Fibroblast of lung (primary cell): Measurements from ENCODE around the gene ZNF69. TPM values are rescaled to one million over a fixed set of nuclear protein-coding genes. Genes with fewer than 3 reads are reported as not detected.
"Not testable (repeated sequence)": the region's sequence is repeated elsewhere in the genome, so short reads cannot be mapped to it uniquely, and the experiment has no call there.

Experiments
- DNase-seq, 2 donors: peaks; one replicate each; pipeline versions ENCODE4 v3.0.0 to v3.0.0-alpha.2; 2010; ENCODE audit warnings: low read depth in 2 of 2
- H2AFZ ChIP-seq: 2 replicates; pipeline ENCODE4 v1.5.1; 2012; ENCODE audit warnings: low read length, control low read depth, inconsistent platforms
- H3K27ac ChIP-seq: 2 replicates; pipeline ENCODE4 v1.5.1; 2011; ENCODE audit warnings: low read length, control low read depth; ENCODE audit not compliant: insufficient read depth
- H3K27me3 ChIP-seq: 2 replicates; pipeline ENCODE4 v1.5.1; 2011; ENCODE audit warnings: mild to moderate bottlenecking, low read length; ENCODE audit not compliant: control insufficient read depth, insufficient read depth
- H3K36me3 ChIP-seq: 2 replicates; pipeline ENCODE4 v1.5.1; 2011; ENCODE audit warnings: low read length; ENCODE audit not compliant: control insufficient read depth, insufficient read depth
- H3K4me1 ChIP-seq: 2 replicates; pipeline ENCODE4 v1.5.1; 2011; ENCODE audit warnings: low read length; ENCODE audit not compliant: control insufficient read depth, insufficient read depth; ENCODE audit errors: extremely low read depth
- H3K4me2 ChIP-seq: 2 replicates; pipeline ENCODE4 v1.5.1; 2011; ENCODE audit warnings: low read length, control low read depth; ENCODE audit not compliant: insufficient read depth; ENCODE audit errors: extremely low read depth
- H3K4me3 ChIP-seq, 4 experiments: fragments of 200-600 bp in 1 of 4; sonication (generic) in 1 of 4; replicated peaks in 1 of 4; 2 replicates each; pipeline ENCODE4 v1.5.1; 2011 to 2016; ENCODE audit warnings: low read length in 4 of 4, low read depth in 3 of 4, mild to moderate bottlenecking in 3 of 4, control low read depth in 2 of 4, inconsistent platforms in 1 of 4, mixed read lengths in 1 of 4; ENCODE audit not compliant: insufficient read depth in 1 of 4; ENCODE audit errors: control extremely low read depth in 1 of 4
- H3K79me2 ChIP-seq: 2 replicates; pipeline ENCODE4 v1.5.1; 2012; ENCODE audit warnings: mild to moderate bottlenecking, low read length, inconsistent platforms; ENCODE audit not compliant: control insufficient read depth, insufficient read depth
- H3K9ac ChIP-seq: 2 replicates; pipeline ENCODE4 v1.5.1; 2011; ENCODE audit warnings: mild to moderate bottlenecking, low read length, control low read depth; ENCODE audit not compliant: insufficient read depth
- H3K9me3 ChIP-seq: 2 replicates; pipeline ENCODE4 v1.5.1; 2012; ENCODE audit warnings: low read depth, low read length; ENCODE audit not compliant: control insufficient read depth, insufficient read depth
- H4K20me1 ChIP-seq: 2 replicates; pipeline ENCODE4 v1.5.1; 2011; ENCODE audit warnings: low read length; ENCODE audit not compliant: control insufficient read depth, insufficient read depth; ENCODE audit errors: extremely low read depth
- EZH2 ChIP-seq: IDR thresholded peaks from 2 replicates; pipeline ENCODE4 v1.5.1; 2012; ENCODE audit warnings: low read length, control low read depth, mild to moderate bottlenecking; ENCODE audit errors: missing control alignments
- polyA plus RNA-seq, 2 donors: library from polyadenylated mRNA; depleted of rRNA in 1 of 2; stranded (reverse) in 1 of 2; unstranded in 1 of 2; fragments of >200 nt; gene quantifications; 2 replicates each; pipeline ENCODE4 v1.2.1, GENCODE V29; 2011 to 2012; ENCODE audit warnings: missing spikeins in 1 of 2
- total RNA-seq: library from RNA; depleted of rRNA; stranded (reverse); fragments of >200 nt; gene quantifications from 2 replicates; pipeline ENCODE4 v1.2.1, GENCODE V29; 2014
- TF ChIP-seq, protein P1 (sequence below), 2 donors: IDR thresholded peaks in 1 of 2; conservative IDR thresholded peaks in 1 of 2; 1 replicate in 1 of 2; 2 replicates in 1 of 2; pipeline ENCODE4 v1.5.1; 2011 to 2012; ENCODE audit warnings: low read length in 2 of 2, control low read depth in 1 of 2, inconsistent platforms in 1 of 2, low read depth in 1 of 2, mild to moderate bottlenecking in 1 of 2

ZNF69 gene
- total and polyA plus RNA-seq, 2 donors (not counting 1 experiment from before 2014, with no cell fraction given): 1.7 to 7.1 TPM

DNA sequence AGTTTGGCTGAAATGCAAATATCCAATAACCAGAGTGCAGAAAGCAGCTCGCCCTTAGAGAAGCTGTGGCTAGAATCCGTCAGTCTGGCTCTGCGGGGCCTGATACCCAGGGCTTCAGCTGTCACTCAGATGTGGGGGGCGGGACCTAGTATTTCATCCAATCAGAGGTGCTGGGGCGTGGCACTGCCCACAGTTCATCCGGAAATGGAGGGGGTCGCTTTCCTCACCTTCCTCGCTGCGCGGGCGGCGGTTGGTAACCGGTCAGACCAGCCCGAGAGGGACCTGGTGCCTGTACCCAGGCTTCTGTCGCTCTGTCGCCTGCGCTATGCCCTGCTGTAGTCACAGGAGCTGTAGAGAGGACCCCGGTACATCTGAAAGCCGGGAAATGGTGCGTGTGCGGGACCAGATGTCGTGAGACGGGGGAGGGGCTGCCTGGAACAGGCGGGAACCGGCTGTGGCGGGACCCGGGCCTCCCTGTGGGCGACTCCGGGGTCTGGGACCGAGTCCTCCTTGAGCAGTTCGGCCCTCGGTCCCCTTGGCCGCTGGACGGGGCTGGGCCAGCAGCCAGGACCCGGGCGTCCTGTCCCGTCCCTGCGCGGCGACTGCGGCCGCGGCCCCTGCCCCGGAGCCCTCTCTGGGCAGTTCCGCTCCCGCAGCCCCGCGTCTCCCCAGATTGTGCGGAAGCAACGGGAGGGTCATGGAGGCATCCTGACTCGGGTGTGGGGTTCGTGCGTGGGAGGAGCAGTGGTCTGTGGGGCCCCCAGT, 37.5 kb downstream of the ZNF69 start, which contains the start of gene ZNF700:
Gene ZNF700, plus strand, starts transcription at position 222 of the 765 bp plus-strand sequence. Its CDS starts 104 bp downstream, at position 326.
- H3K9me3 ChIP-seq: no peaks in the 10 kb centered on the region
- peak within 1 kb of the TSS; percentile 95 for H3K27ac ChIP-seq
- H3K27me3 ChIP-seq: no peaks in the 10 kb centered on the region
- peak; percentile 87 to 88 for DNase-seq
- H4K20me1 ChIP-seq: no peaks in the 10 kb centered on the region
- H2AFZ ChIP-seq: peak within 1 kb of the TSS; percentile 97
- H3K9ac ChIP-seq: peak within 1 kb of the TSS; percentile 87
- H3K79me2 ChIP-seq: peaks cover 26% of the 10 kb centered on the region
- peak within 1 kb of the TSS; percentile 96 for H3K4me2 ChIP-seq
- H3K4me1 ChIP-seq: peaks cover 4% of the 10 kb centered on the region
- H3K36me3 ChIP-seq: no peaks in the 10 kb centered on the region
- H3K4me3 ChIP-seq: peak within 1 kb of the TSS; percentile 76 to 98 (median 94)
- no peak for TF ChIP-seq EZH2
- TF ChIP-seq, protein P1, sequence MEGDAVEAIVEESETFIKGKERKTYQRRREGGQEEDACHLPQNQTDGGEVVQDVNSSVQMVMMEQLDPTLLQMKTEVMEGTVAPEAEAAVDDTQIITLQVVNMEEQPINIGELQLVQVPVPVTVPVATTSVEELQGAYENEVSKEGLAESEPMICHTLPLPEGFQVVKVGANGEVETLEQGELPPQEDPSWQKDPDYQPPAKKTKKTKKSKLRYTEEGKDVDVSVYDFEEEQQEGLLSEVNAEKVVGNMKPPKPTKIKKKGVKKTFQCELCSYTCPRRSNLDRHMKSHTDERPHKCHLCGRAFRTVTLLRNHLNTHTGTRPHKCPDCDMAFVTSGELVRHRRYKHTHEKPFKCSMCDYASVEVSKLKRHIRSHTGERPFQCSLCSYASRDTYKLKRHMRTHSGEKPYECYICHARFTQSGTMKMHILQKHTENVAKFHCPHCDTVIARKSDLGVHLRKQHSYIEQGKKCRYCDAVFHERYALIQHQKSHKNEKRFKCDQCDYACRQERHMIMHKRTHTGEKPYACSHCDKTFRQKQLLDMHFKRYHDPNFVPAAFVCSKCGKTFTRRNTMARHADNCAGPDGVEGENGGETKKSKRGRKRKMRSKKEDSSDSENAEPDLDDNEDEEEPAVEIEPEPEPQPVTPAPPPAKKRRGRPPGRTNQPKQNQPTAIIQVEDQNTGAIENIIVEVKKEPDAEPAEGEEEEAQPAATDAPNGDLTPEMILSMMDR (conservative IDR thresholded peaks at IDR 0.05 in 1 of 2, IDR thresholded peaks at IDR 0.05 in 1 of 2; ENCODE audit: low read depth in 1 of 2, low read length in 2 of 2): no peak

DNA sequence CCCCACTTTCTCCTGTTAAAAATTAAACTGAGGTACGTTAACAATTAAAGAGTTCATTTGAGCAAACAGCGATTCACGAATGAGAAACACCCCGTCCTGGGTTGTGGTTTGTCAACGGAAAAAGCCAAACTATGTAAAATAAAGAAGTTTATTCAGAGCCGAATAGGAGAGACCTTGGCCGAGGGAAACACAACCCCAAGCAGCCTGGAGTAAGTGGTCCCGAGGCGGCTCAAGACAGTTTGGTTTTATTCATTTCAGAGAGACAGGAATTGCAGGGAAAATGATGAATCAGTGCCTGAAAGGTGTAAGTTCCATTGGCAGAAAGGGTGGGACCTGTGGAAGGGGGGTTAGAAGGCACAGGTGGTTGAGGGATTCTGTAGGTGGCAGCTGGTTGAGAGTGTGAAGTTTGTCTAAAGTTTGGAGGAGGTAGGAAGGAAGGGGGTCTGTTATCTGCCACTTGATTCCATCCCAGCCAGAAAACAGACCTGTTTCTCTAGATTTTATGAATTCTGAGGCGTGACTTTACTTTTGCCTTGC, 38.1 kb downstream of the ZNF69 start:
- Histone ChIP-seq H3K27ac (peak overlapping the region; percentile 95), H3K4me3 (peak overlapping the region; percentile 76 to 98 (median 94)), H3K4me2 (peak overlapping the region; percentile 76), H3K9ac (peak overlapping the region; percentile 87), H2AFZ (peak overlapping the region; percentile 97), H3K79me2 (peaks cover 26% of the 10 kb centered on the region)
- not testable (repeated sequence) for H3K27me3 ChIP-seq, H3K4me1 ChIP-seq, H4K20me1 ChIP-seq, H3K9me3 ChIP-seq, H3K36me3 ChIP-seq, DNase-seq

DNA sequence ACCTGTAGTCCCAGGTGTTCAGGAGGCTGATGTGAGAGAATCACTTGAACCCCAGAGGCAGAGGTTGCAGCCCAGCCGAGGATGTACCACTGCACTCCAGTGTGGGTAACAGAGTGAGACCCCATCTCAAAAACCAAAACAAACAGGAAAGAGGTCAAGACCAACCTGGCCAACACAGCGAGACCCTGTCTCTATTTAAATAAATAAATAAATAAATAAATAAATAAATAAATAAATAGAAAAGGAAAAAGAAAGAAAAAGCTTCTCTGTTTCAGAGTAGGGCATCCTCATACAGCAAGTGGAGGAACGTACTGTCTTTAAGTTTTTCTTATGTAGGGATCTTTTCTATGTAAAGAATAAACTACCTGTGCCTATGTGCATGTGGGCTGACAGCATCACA, 39.6 kb downstream of the ZNF69 start:
- Histone ChIP-seq H3K27me3 (no peaks in the 10 kb centered on the region), H3K36me3 (no peaks in the 10 kb centered on the region), H3K27ac (no peak overlapping the region), H2AFZ (no peak overlapping the region), H4K20me1 (no peaks in the 10 kb centered on the region), H3K9me3 (no peaks in the 10 kb centered on the region), H3K9ac (no peak overlapping the region), H3K4me3 (no peak overlapping the region), H3K4me2 (no peak overlapping the region), H3K4me1 (peaks cover 4% of the 10 kb centered on the region), H3K79me2 (peaks cover 26% of the 10 kb centered on the region)
- TF ChIP-seq EZH2: no peak
- TF ChIP-seq, protein P1 (conservative IDR thresholded peaks at IDR 0.05 in 1 of 2, IDR thresholded peaks at IDR 0.05 in 1 of 2; ENCODE audit: low read depth in 1 of 2, low read length in 2 of 2): no peak
- no peak for DNase-seq
